GM12878 (cell line): ENCODE results near the gene GSTM2. TPM values are rescaled to one million over a fixed set of nuclear protein-coding genes. Genes with fewer than 3 reads are reported as not detected.
A peak's percentile ranks its signal among the peaks of the same experiment; 100 is the strongest.

Source experiments
- BMI1 ChIP-seq: fragments of 450-650 bp; IDR thresholded peaks from 2 replicates; pipeline ENCODE4 v1.6.1; 2016; ENCODE audit warnings: mild to moderate bottlenecking, moderate library complexity, borderline replicate concordance
- ESRRA ChIP-seq: IDR thresholded peaks from 2 replicates; pipeline ENCODE4 v1.6.1; 2012; ENCODE audit warnings: mild to moderate bottlenecking, low read length, improper control_type of control experiment
- IKZF1 ChIP-seq: fragments of 450-650 bp; conservative IDR thresholded peaks from 2 replicates; pipeline ENCODE4 v1.6.1; 2017; ENCODE audit warnings: antibody characterized with exemption, mild to moderate bottlenecking
- IKZF2 ChIP-seq, 2 experiments: fragments of 450-650 bp; IDR thresholded peaks; 2 replicates each; pipeline ENCODE4 v1.6.1; 2017; ENCODE audit warnings: mild to moderate bottlenecking in 2 of 2, moderate library complexity in 2 of 2
- JUNB ChIP-seq: IDR thresholded peaks from 2 replicates; pipeline ENCODE4 v1.6.1; 2016; ENCODE audit warnings: antibody characterized with exemption, mild to moderate bottlenecking
- KDM1A ChIP-seq: fragments of 200-600 bp; sonication (generic); IDR thresholded peaks from 2 replicates; pipeline ENCODE4 v1.6.1; 2016; ENCODE audit warnings: borderline replicate concordance
- MXI1 ChIP-seq: fragments of 150-350 bp; IDR thresholded peaks from 2 replicates; pipeline ENCODE4 v1.6.1; 2011; ENCODE audit warnings: low read depth, mild to moderate bottlenecking, inconsistent platforms, low read length, improper control_type of control experiment
- NFIC ChIP-seq: IDR thresholded peaks from 2 replicates; pipeline ENCODE4 v1.6.1; 2012; ENCODE audit warnings: low read depth, mild to moderate bottlenecking, inconsistent platforms, low read length, moderate library complexity
- PAX5 ChIP-seq: IDR thresholded peaks from 2 replicates; pipeline ENCODE4 v1.6.1; 2011; ENCODE audit warnings: low read depth, low read length, borderline replicate concordance
- PAX8 ChIP-seq: fragments of 450-650 bp; IDR thresholded peaks from 2 replicates; pipeline ENCODE4 v1.6.1; 2017; ENCODE audit warnings: mild to moderate bottlenecking, moderate library complexity
- PML ChIP-seq: IDR thresholded peaks from 2 replicates; pipeline ENCODE4 v1.6.1; 2012; ENCODE audit warnings: low read length, inconsistent platforms
- RAD51 ChIP-seq: fragments of 450-650 bp; IDR thresholded peaks from 2 replicates; pipeline ENCODE4 v1.6.1; 2016; ENCODE audit warnings: moderate library complexity, mild to moderate bottlenecking, inconsistent platforms
- RUNX3 ChIP-seq: IDR thresholded peaks from 2 replicates; pipeline ENCODE4 v1.6.1; 2012; ENCODE audit warnings: low read length, inconsistent platforms
- SIX5 ChIP-seq: IDR thresholded peaks from 2 replicates; pipeline ENCODE4 v1.6.1; 2011; ENCODE audit warnings: mild to moderate bottlenecking, low read depth, low read length, moderate library complexity; ENCODE audit not compliant: severe bottlenecking
- SKIL ChIP-seq: fragments of 450-650 bp; IDR thresholded peaks from 2 replicates; pipeline ENCODE4 v1.6.1; 2017; ENCODE audit warnings: mild to moderate bottlenecking, low read depth, inconsistent platforms; ENCODE audit not compliant: poor library complexity, severe bottlenecking
- SREBF2 ChIP-seq: IDR thresholded peaks from 2 replicates; pipeline ENCODE4 v1.6.1; 2012; ENCODE audit warnings: mild to moderate bottlenecking, low read length
- SUZ12 ChIP-seq: fragments of 200-600 bp; sonication (generic); IDR thresholded peaks from one replicate; pipeline ENCODE4 v1.6.1; 2018; ENCODE audit warnings: antibody characterized with exemption, mild to moderate bottlenecking; ENCODE audit not compliant: unreplicated experiment
- TBL1XR1 ChIP-seq: IDR thresholded peaks from 2 replicates; pipeline ENCODE4 v1.6.1; 2012; ENCODE audit warnings: low read depth, low read length, improper control_type of control experiment
- TCF3 ChIP-seq: IDR thresholded peaks from 2 replicates; pipeline ENCODE4 v1.6.1; 2012; ENCODE audit warnings: low read depth, mild to moderate bottlenecking, low read length, borderline replicate concordance; ENCODE audit not compliant: insufficient read depth
- USF2 ChIP-seq: IDR thresholded peaks from 2 replicates; pipeline ENCODE4 v1.6.1; 2011; ENCODE audit warnings: low read depth, low read length, improper control_type of control experiment, borderline replicate concordance
- WRNIP1 ChIP-seq: IDR thresholded peaks from 2 replicates; pipeline ENCODE4 v1.6.1; 2011; ENCODE audit warnings: low read depth, low read length, improper control_type of control experiment, borderline replicate concordance
- ZNF207 ChIP-seq: fragments of 450-650 bp; IDR thresholded peaks from 2 replicates; pipeline ENCODE4 v1.6.1; 2014; ENCODE audit warnings: antibody characterized with exemption, mild to moderate bottlenecking, borderline replicate concordance
- ZNF687 ChIP-seq: fragments of 450-650 bp; IDR thresholded peaks from 2 replicates; pipeline ENCODE4 v1.6.1; 2017; ENCODE audit warnings: mild to moderate bottlenecking, moderate library complexity
- polyA plus RNA-seq, 11 experiments: library from polyadenylated mRNA; depleted of rRNA in 4 of 11; unstranded in 6 of 11; stranded (reverse) in 5 of 11; fragments of >200 nt; fragmentation: Nextera tagmentation in 4 of 11; fragmentation: Illumina TruSeq in 1 of 11; extraction: Ambion mirVana in 4 of 11; extraction: Trizol in 1 of 11; gene quantifications; 1 replicate in 1 of 11; 2 replicates in 10 of 11; pipeline versions ENCODE4 v1.2.1 to v1.2.3, GENCODE V29; 2011 to 2016; ENCODE audit warnings: inconsistent platforms in 2 of 11, missing spikeins in 2 of 11, low read depth in 1 of 11
- total RNA-seq, 4 experiments: library from RNA; depleted of rRNA in 3 of 4; stranded (reverse); fragments of >200 nt in 3 of 4; fragmentation: Illumina TruSeq in 1 of 4; extraction: Trizol in 1 of 4; gene quantifications; 2 replicates each; pipeline versions ENCODE4 v1.2.1 to v1.2.3, GENCODE V29; 2013 to 2021
- TF ChIP-seq, protein P1 (sequence below): IDR thresholded peaks from 2 replicates; pipeline ENCODE4 v1.6.1; 2012; ENCODE audit warnings: low read depth, low read length, improper control_type of control experiment

Gene GSTM2
- total and polyA plus RNA-seq, 10 of the 15 experiments (the other 5 are each of a cell fraction or from before 2014, with no cell fraction given) = 8.3 to 32.3 (median 20.2) TPM

GRCh38 chr1:109619576-109620400 is 48.1 kb upstream of the GSTM2 start, which contains the start of the genes AMPD2 and GNAT2 (continued):
- TF ChIP-seq RUNX3 (peak; percentile 67), IKZF1 (no peak; the same call in 1 of the 2 replicates), USF2 (peak; percentile 69), SREBF2 (no peak), JUNB (no peak), RAD51 (peak; percentile 81), TBL1XR1 (no peak), ZNF687 (peak; percentile 69), WRNIP1 (no peak), PAX8 (no peak), IKZF2 (IDR thresholded peaks at IDR 0.05) (no peak), SKIL (no peak), SIX5 (no peak), MXI1 (peak; percentile 93), SUZ12 (no peak), PML (peak; percentile 80; the same call in 1 of the 2 replicates), TCF3 (no peak), ZNF207 (0 out of 2 replicates have a peak, but pooled peaks have one; percentile 8), NFIC (no peak), ESRRA (no peak), BMI1 (no peak), PAX5 (no peak), KDM1A (no peak)
- TF ChIP-seq, protein P1, sequence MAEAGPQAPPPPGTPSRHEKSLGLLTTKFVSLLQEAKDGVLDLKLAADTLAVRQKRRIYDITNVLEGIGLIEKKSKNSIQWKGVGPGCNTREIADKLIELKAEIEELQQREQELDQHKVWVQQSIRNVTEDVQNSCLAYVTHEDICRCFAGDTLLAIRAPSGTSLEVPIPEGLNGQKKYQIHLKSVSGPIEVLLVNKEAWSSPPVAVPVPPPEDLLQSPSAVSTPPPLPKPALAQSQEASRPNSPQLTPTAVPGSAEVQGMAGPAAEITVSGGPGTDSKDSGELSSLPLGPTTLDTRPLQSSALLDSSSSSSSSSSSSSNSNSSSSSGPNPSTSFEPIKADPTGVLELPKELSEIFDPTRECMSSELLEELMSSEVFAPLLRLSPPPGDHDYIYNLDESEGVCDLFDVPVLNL = no peak
